ENCODE measurements around the gene TTLL9.

DNA sequence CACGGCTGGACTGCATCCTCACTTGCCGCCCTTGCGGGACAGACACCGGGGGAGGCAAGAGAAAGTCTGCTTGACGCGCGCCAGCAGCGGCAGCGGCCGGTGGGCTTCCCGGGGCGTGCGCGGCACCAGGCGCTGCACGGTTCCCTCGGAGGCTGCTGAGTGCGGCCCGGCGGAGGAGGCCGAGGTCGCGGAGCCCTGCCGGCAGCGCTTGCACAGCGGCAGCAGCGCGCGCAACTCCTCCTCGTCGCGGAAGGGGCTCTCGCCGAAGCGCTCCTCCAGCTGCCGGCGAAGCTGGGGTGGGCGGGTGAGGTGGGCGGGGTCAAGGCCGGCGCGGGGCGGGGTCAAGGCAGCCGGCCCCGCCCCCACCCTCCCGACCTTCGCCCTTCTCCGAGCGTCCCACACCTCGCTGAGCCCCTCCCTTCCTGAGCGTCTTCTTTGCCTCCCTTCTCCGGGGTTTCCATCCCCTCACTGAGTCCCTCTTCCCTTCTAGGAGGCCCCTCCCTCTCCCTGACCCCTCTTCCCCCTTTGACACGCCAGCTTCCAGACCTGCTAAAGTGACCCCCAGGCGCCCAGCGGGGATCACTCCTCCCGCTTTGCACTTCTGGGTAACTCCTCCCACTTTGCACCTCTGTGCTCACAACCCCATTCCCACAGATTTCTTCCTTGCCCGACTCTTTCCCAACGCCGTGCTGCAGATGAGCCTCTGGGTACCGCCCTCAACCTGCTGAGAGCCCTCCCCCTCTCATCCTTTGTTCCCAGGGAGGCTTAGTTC is 8.9 kb upstream of the TTLL9 start:
- no peak for TF ChIP-seq EP300 (IDR thresholded peaks at IDR 0.05)
- TF ChIP-seq, protein P1, sequence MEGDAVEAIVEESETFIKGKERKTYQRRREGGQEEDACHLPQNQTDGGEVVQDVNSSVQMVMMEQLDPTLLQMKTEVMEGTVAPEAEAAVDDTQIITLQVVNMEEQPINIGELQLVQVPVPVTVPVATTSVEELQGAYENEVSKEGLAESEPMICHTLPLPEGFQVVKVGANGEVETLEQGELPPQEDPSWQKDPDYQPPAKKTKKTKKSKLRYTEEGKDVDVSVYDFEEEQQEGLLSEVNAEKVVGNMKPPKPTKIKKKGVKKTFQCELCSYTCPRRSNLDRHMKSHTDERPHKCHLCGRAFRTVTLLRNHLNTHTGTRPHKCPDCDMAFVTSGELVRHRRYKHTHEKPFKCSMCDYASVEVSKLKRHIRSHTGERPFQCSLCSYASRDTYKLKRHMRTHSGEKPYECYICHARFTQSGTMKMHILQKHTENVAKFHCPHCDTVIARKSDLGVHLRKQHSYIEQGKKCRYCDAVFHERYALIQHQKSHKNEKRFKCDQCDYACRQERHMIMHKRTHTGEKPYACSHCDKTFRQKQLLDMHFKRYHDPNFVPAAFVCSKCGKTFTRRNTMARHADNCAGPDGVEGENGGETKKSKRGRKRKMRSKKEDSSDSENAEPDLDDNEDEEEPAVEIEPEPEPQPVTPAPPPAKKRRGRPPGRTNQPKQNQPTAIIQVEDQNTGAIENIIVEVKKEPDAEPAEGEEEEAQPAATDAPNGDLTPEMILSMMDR (IDR thresholded peaks at IDR 0.05): no peak
